LNCAP (cell line): ENCODE results near the gene GGNBP2.

Experiments used
- TF ChIP-seq, protein P1 (sequence below): fragments of 450-650 bp; IDR thresholded peaks from 2 replicates; pipeline ENCODE4 v1.5.1; 2017; ENCODE audit warnings: mild to moderate bottlenecking

Gene GGNBP2

DNA sequence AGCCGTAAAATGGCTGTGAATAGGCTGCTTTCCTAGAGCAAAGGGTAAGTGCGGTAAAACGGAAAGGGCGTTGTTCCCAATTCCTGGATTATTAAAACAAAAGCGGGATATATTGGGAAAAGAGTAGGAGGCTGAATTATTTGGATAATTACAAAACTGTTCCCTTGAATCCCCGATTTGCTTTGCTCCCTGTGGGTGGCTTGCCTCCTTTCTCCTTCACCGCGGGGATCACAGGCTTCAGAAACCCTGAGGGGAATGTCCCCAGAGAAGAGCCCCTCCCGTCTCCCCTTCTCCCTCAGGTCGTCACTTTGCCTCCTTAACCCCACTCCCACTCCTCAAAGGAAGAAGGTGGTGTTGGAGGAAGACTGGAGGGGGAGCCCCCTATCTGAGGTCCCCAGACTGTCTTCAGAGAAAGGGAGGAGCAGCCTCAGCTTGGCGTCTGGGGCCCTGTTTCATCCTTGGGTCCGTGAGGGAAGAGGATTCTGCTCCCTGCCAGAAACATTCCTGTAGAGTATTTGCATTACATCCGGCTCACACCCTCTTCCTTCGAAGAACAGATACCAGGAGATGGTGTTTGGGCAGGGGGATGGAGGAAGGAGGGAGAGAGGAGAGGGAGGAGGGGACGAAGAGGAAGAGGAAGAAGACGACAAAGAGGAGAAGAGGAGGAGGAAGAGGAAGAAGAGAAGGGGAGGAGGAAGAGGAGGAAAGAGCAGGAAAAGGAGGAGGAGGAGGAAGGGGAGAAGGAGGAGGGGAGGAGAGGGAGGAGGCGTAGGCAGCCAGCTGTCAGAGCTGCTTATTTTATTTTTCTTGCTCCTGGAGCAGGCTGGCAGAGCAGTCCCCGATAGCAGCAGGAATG, 88.4 kb downstream of the GGNBP2 start:
- TF ChIP-seq, protein P1, sequence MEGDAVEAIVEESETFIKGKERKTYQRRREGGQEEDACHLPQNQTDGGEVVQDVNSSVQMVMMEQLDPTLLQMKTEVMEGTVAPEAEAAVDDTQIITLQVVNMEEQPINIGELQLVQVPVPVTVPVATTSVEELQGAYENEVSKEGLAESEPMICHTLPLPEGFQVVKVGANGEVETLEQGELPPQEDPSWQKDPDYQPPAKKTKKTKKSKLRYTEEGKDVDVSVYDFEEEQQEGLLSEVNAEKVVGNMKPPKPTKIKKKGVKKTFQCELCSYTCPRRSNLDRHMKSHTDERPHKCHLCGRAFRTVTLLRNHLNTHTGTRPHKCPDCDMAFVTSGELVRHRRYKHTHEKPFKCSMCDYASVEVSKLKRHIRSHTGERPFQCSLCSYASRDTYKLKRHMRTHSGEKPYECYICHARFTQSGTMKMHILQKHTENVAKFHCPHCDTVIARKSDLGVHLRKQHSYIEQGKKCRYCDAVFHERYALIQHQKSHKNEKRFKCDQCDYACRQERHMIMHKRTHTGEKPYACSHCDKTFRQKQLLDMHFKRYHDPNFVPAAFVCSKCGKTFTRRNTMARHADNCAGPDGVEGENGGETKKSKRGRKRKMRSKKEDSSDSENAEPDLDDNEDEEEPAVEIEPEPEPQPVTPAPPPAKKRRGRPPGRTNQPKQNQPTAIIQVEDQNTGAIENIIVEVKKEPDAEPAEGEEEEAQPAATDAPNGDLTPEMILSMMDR, result no peak
